ENCODE results near the gene MITF. TPM values are rescaled to one million over a fixed set of nuclear protein-coding genes. Genes with fewer than 3 reads are reported as not detected.

MITF gene
- total RNA-seq, 1 donor from 2014 or later = 1.3 TPM

DNA sequence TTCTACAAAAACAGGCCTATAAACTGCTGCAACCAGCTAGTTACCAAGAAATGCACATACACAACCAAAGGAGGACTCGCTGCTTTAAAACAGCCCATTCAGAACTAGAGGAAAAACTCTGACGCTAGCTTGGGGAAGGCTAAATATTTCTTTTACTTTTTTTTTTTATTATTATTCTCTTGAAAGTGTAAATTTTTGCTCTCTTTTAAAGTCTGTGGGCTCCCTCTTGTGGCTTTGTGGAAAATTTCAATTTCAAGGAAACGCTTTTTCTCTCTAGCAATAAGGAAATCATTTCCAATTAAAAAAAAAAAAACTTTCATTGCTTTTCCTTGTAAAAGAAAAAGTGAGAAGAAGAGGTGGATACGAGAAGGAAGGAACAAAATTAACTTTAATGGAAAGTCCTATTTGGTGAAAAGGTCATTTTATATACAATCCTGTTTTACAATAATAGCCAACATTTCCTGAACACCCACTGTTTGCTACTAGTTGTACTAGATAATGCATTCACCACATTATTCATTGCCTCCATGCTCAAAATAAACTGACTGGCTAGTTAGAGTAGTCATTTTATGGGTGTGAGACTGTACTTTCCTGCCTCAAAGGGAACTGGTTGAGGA lies 209.1 kb downstream of the MITF start:
- no peak for DNase-seq (ENCODE audit: low read depth, low spot score)

GRCh38 chr3:69951616-69952015 lies 212.4 kb downstream of the MITF start:
- no peak for DNase-seq (ENCODE audit: low read depth, low spot score)

GRCh38 chr3:69959581-69959980 lies 220.3 kb downstream of the MITF start:
- no peak for DNase-seq (ENCODE audit: low read depth, low spot score)

DNA sequence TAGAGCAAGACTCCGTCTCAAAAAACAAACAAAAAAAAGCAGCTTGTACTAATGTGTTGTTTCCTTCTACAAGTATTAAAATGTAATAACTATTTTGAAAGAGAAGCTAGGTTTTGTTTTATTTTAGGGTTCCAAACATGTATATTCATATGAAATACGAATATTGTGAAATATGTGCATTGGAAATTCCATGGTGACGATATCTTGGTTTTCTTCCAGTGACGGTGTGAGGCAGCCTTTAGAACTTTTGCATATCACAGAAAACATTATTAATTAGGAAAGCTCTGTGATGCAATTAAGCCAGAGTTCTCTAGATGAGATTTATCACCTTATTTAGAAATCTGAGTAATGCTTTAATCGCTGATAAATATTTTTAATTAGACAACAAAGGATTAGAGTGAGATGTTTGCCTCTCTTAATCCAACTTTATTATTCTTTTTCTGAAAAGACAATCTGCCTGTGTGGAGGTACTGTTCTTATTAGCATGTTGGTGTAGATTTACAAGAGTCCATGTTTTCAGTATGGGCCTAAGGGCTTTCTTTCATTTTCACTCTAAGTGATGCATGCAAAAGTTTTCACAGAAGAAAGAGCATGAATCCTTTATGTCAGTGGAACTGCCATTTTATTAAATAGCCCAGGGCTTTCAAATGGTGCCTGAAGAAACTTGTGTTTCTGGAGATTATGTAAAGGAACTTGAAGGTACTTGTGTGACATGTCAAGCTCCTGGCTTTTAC lies 222.6 kb downstream of the MITF start:
- no peak for DNase-seq (ENCODE audit: low read depth, low spot score)

GRCh38 chr3:69963643-69964042 lies 224.4 kb downstream of the MITF start:
- no peak for DNase-seq (ENCODE audit: low read depth, low spot score)

DNA sequence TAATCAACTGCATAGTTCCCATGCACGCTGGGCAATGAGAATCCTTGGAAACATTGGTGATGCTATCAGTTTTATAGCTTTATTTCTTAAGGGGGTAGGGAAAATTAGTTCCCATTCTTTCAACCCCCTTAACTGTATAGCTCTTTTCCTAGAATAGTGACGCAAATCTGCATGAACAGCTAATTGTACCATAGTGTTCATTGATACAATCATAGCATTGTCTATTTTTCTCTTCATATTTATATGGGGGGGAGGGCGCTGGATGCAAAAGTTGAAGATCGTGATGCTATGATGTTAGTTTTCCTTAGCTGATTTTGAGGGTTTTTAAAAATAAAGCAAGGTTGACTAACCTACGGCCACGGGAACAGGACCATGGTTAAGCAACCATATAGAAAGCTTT lies 227.9 kb downstream of the MITF start:
- no peak for DNase-seq (ENCODE audit: low read depth, low spot score)

GRCh38 chr3:69970827-69971226 lies 231.6 kb downstream of the MITF start:
- DNase-seq (ENCODE audit: low read depth, low spot score) = no peak

- DNase-seq (ENCODE audit: low read depth, low spot score) = no peak
Observed at GRCh38 chr3:69972672-69973071, 233.4 kb downstream of the MITF start.

GRCh38 chr3:69976021-69976420 lies 236.8 kb downstream of the MITF start:
- DNase-seq (ENCODE audit: low read depth, low spot score) = no peak

DNA sequence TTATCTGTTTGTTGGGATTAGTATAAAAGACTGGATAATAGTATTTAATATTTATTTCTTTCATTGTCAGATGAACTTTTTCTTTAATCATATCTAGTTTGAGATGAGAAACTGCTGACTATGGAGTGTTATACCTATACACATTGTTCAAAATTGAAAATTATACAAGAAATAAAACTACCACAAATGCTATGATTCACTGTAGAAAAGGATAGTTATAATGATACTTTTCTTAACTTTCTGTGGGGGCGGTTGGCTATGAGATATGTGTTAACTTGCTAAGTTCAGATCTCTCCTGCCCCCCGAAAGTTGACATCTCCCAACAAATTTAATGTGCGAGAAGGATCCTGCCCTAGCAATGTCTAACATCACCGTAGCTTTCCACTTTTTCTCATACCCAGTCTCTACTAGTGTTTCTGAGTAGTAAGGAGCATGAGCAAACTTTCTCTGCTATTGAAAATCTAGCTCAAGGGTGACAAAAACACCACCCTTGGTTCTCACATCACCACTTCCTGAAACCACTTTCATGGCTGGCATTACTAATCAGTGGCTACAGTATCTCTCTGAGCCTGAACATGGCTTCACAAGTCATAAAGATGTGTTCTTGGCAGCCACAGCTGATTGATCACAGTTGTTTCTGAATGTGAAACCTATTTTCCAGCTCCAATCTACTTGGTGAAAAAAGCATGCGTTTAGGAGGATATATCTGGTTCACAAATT lies 244.4 kb downstream of the MITF start:
- no peak for DNase-seq (ENCODE audit: low read depth, low spot score)

DNA sequence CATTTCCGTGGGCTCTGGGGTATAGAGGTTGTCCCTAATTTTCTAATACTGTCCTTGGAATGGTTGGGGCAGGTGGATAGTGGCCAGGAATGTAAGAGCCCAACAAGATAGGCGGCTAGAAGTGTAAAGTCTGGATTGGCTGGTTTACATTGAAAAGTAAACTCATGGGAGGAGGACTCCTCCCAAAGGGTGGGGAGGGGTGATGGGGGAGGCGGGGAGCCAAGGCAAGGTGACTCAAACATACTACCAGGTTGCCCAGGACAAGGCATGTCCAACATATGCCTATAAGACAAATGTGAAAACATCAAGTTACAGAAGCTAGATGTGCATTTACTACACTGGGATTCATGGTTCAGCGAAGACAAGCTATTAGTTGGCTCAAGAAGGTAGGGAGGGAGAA lies 246.0 kb downstream of the MITF start:
- no peak for DNase-seq (ENCODE audit: low read depth, low spot score)

- DNase-seq (ENCODE audit: low read depth, low spot score) = no peak
Observed at GRCh38 chr3:69986419-69986818, 247.2 kb downstream of the MITF start.

GRCh38 chr3:69987833-69988232 lies 248.6 kb downstream of the MITF start:
- no peak for DNase-seq (ENCODE audit: low read depth, low spot score)

GRCh38 chr3:69993757-69994156 lies 254.5 kb downstream of the MITF start:
- DNase-seq (ENCODE audit: low read depth, low spot score) = no peak

- DNase-seq (ENCODE audit: low read depth, low spot score) = no peak
Observed at GRCh38 chr3:69994919-69995318, 255.7 kb downstream of the MITF start.

- DNase-seq (ENCODE audit: low read depth, low spot score) = no peak
Observed at GRCh38 chr3:69997631-69998307, 258.5 kb downstream of the MITF start.

DNA sequence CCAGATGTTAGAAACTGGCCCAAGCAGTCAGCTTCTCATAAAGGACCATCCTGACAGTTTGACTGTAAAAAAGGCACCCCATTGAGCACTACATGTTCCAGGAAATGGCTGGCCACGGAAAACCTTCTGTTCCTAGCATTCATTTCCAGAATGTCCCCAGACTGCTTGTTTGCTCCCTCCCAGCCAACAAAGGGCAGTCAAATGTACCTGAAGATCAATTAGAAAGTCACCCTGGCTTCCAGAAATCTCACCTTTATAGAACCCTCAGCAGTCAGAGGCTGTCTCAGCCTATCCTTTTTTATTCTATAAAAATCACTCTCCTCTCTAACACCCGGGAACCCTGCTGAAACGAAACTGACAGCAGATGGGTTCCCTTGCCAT lies 259.5 kb downstream of the MITF start:
- no peak for DNase-seq (ENCODE audit: low read depth, low spot score)

DNA sequence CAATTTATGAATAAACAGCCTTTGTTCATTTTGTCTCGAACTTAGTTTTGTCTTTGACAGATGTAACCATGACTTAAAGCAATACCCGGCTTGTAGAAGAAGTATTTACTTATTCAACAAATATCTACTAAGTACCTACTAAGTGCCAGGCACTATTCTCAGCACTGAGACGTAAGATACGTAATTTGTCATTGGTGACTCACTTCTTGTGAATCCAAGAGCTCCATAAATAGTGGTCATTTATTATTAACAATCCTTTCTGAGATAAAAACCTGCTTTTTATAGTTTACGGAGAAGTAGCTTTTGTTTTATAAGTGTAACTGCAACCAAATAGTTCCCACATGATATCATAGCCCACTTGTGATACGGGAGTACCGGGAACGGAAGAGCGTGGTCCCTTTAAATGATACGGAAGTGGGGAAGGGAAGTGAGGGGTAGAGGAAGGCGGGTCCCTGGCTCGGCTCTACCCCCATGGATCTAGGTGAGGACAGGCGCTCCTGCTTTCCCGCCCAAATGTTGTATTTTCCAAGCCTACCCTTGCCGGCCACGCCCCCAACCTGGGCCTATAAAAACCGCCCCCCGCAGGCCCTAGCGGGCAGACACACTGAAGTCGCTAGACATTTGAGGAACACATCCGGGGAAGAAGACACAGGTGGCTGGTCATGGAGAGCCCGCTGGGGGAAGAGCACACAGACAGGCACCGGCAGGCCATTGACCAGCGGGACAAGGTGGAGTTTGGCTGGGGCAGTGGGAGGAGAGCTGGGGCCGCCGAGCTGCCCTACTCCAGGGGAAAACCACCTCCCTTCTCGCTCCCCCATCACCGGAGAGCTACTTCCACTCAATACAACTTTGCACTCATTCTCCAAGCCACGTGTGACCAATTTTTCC lies 260.1 kb downstream of the MITF start, which contains the start of gene SAMMSON:
SAMMSON (plus strand) TSS at position 594 of the 888 bp plus-strand sequence.
- no peak for DNase-seq (ENCODE audit: low read depth, low spot score)

DNA sequence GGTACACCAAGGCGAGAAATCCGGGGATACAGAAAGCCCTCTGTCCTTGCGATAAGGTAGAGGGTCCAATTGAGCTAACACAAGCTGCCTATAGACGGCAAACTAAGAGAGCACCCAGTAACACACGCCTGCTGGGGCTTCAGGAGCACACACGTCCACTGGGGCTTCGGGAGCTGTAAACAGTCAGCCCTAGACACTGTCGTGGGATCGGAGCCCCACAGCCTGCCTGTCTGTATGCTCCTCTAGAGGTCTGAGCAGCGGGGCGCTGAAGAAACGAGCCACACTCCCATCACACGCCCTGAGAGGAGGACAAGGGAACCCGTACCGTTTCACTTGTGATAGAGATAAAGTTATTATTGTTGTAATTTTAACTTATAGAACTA lies 260.8 kb downstream of the MITF start:
- DNase-seq (ENCODE audit: low read depth, low spot score) = no peak

GRCh38 chr3:70000563-70001081 lies 261.4 kb downstream of the MITF start:
- DNase-seq (ENCODE audit: low read depth, low spot score) = no peak

GRCh38 chr3:70003119-70003518 lies 263.9 kb downstream of the MITF start:
- DNase-seq (ENCODE audit: low read depth, low spot score) = no peak
